IMR-90 (cell line): ENCODE data around the gene TBC1D22A.

Experiments
- CTCF ChIP-seq: conservative IDR thresholded peaks from 2 replicates; pipeline ENCODE4 v1.5.1; 2012; ENCODE audit warnings: mild to moderate bottlenecking, low read depth, low read length, improper control_type of control experiment
- POLR2A ChIP-seq: IDR thresholded peaks from 2 replicates; pipeline ENCODE4 v1.6.1; 2012; ENCODE audit warnings: mild to moderate bottlenecking, low read depth, low read length
- RAD21 ChIP-seq: IDR thresholded peaks from 2 replicates; pipeline ENCODE4 v1.6.1; 2012; ENCODE audit warnings: low read length, improper control_type of control experiment
- RFX5 ChIP-seq: IDR thresholded peaks from 2 replicates; pipeline ENCODE4 v1.8.0; 2012; ENCODE audit warnings: low read depth, mild to moderate bottlenecking, low read length, moderate library complexity
- SMC3 ChIP-seq: fragments of 150-350 bp; IDR thresholded peaks from 2 replicates; pipeline ENCODE4 v1.6.1; 2016; ENCODE audit warnings: low read depth, mild to moderate bottlenecking, antibody characterized with exemption, low read length, moderate library complexity

- TF ChIP-seq CTCF: no peak
- TF ChIP-seq POLR2A: no peak
- no peak for TF ChIP-seq RFX5
- TF ChIP-seq SMC3: no peak
- no peak for TF ChIP-seq RAD21
Observed at GRCh38 chr22:47201186-47201995, 438.9 kb downstream of the TBC1D22A start.
